Measurements from ENCODE around the gene MRPS25. TPM values are rescaled to one million over a fixed set of nuclear protein-coding genes. Genes with fewer than 3 reads are reported as not detected.

The MRPS25 gene
- polyA plus RNA-seq, 1 donor (not counting 4 experiments of a cell fraction or from before 2014, with no cell fraction given), result 54.5 TPM

GRCh38 chr3:15113471-15113870 lies 48.4 kb upstream of the MRPS25 start:
- H3K9me3 ChIP-seq (ENCODE audit: control insufficient read depth, low read depth, low read length), result no peaks in the 10 kb centered on the region
- no peak overlapping the region for H2AFZ ChIP-seq (ENCODE audit: control insufficient read depth, low read length)
- dilution Hi-C loops (cut with MboI; ENCODE audit: extremely low pct_ligation_motif_present, low sequenced_read_pairs), result no loop called here
- H3K36me3 ChIP-seq (ENCODE audit: control insufficient read depth in 2 of 2, extremely low read depth in 1 of 2, insufficient read depth in 2 of 2, low read length in 2 of 2), result no peaks in the 10 kb centered on the region
- no peak overlapping the region for H3K9ac ChIP-seq (ENCODE audit: control insufficient read depth, extremely low read depth, insufficient read depth, low read length)
- no peak overlapping the region for H3K4me2 ChIP-seq (ENCODE audit: control insufficient read depth, extremely low read depth, insufficient read depth, low read depth, low read length)
- H3K27me3 ChIP-seq (ENCODE audit: control insufficient read depth, extremely low read depth, insufficient read depth, low read length), result no peaks in the 10 kb centered on the region
- H3K4me3 ChIP-seq (ENCODE audit: control insufficient read depth in 2 of 3, extremely low read depth in 1 of 3, insufficient read depth in 2 of 3, low read depth in 1 of 3, low read length in 3 of 3), result no peak overlapping the region
- TF ChIP-seq EZH2 (IDR thresholded peaks at IDR 0.05; ENCODE audit: low read length) (no peak), CTCF (optimal IDR thresholded peaks at IDR 0.05 in 1 of 3, IDR thresholded peaks at IDR 0.05 in 1 of 3, conservative IDR thresholded peaks at IDR 0.05 in 1 of 3; ENCODE audit: extremely low read depth in 1 of 3, insufficient read depth in 2 of 3, low read length in 3 of 3) (no peak)
- no peak for DNase-seq (ENCODE audit: low read depth, low spot score)
- no peaks in the 10 kb centered on the region for H3K9me1 ChIP-seq (ENCODE audit: control insufficient read depth, extremely low read depth, insufficient read depth, low read length)
- no peak overlapping the region for H3K27ac ChIP-seq (ENCODE audit: control insufficient read depth, insufficient read depth, low read length)
- no peaks in the 10 kb centered on the region for H4K20me1 ChIP-seq (ENCODE audit: control insufficient read depth, extremely low read depth, insufficient read depth, low read length)
- H3K4me1 ChIP-seq (ENCODE audit: control insufficient read depth, extremely low read depth, insufficient read depth, low read length), result no peaks in the 10 kb centered on the region
- no peak for FAIRE-seq
- no peaks in the 10 kb centered on the region for H3K79me2 ChIP-seq (ENCODE audit: control insufficient read depth, insufficient read depth, low read length)

GRCh38 chr3:15112011-15112410 lies 46.9 kb upstream of the MRPS25 start:
- Histone ChIP-seq H3K27ac (ENCODE audit: control insufficient read depth, insufficient read depth, low read length) (no peak overlapping the region), H3K4me1 (ENCODE audit: control insufficient read depth, extremely low read depth, insufficient read depth, low read length) (no peaks in the 10 kb centered on the region), H3K9me3 (ENCODE audit: control insufficient read depth, low read depth, low read length) (no peaks in the 10 kb centered on the region), H3K79me2 (ENCODE audit: control insufficient read depth, insufficient read depth, low read length) (no peaks in the 10 kb centered on the region), H3K9me1 (ENCODE audit: control insufficient read depth, extremely low read depth, insufficient read depth, low read length) (no peaks in the 10 kb centered on the region), H3K4me2 (ENCODE audit: control insufficient read depth, extremely low read depth, insufficient read depth, low read depth, low read length) (no peak overlapping the region), H3K9ac (ENCODE audit: control insufficient read depth, extremely low read depth, insufficient read depth, low read length) (no peak overlapping the region), H3K27me3 (ENCODE audit: control insufficient read depth, extremely low read depth, insufficient read depth, low read length) (no peaks in the 10 kb centered on the region), H2AFZ (ENCODE audit: control insufficient read depth, low read length) (no peak overlapping the region), H3K36me3 (ENCODE audit: control insufficient read depth in 2 of 2, extremely low read depth in 1 of 2, insufficient read depth in 2 of 2, low read length in 2 of 2) (no peaks in the 10 kb centered on the region), H3K4me3 (ENCODE audit: control insufficient read depth in 2 of 3, extremely low read depth in 1 of 3, insufficient read depth in 2 of 3, low read depth in 1 of 3, low read length in 3 of 3) (no peak overlapping the region), H4K20me1 (ENCODE audit: control insufficient read depth, extremely low read depth, insufficient read depth, low read length) (no peaks in the 10 kb centered on the region)
- DNase-seq (ENCODE audit: low read depth, low spot score) (no peak), FAIRE-seq (no peak)
- TF ChIP-seq CTCF (optimal IDR thresholded peaks at IDR 0.05 in 1 of 3, IDR thresholded peaks at IDR 0.05 in 1 of 3, conservative IDR thresholded peaks at IDR 0.05 in 1 of 3; ENCODE audit: extremely low read depth in 1 of 3, insufficient read depth in 2 of 3, low read length in 3 of 3) (no peak), EZH2 (IDR thresholded peaks at IDR 0.05; ENCODE audit: low read length) (no peak)
- dilution Hi-C loops (cut with MboI; ENCODE audit: extremely low pct_ligation_motif_present, low sequenced_read_pairs), result no loop called here

Data from keratinocyte (primary cell).